Colonic mucosa (tissue), 4 donors: ENCODE data around the gene XAB2. TPM values are rescaled to one million over a fixed set of nuclear protein-coding genes. Genes with fewer than 3 reads are reported as not detected.

Experiments used
- DNase-seq: peaks from one replicate; pipeline ENCODE4 v3.0.0-alpha.2; 2020
- H3K27ac ChIP-seq: fragments of 200-600 bp; one replicate; pipeline ENCODE4 v1.8.0; 2021
- H3K27me3 ChIP-seq: fragments of 200-600 bp; one replicate; pipeline ENCODE4 v1.8.0; 2021
- H3K36me3 ChIP-seq: fragments of 200-600 bp; one replicate; pipeline ENCODE4 v1.8.0; 2021
- H3K4me1 ChIP-seq: fragments of 200-600 bp; one replicate; pipeline ENCODE4 v1.8.0; 2021; ENCODE audit warnings: mild to moderate bottlenecking
- H3K4me3 ChIP-seq: fragments of 200-600 bp; one replicate; pipeline ENCODE4 v1.8.0; 2021
- H3K9ac ChIP-seq, 2 donors: one replicate each; pipeline ENCODE4 v1.7.0; 2013; ENCODE audit warnings: control low read depth in 2 of 2, low read depth in 2 of 2, low read length in 2 of 2
- H3K9me3 ChIP-seq: fragments of 200-600 bp; one replicate; pipeline ENCODE4 v1.8.0; 2021
- CTCF ChIP-seq: fragments of 200-600 bp; IDR thresholded peaks from one replicate; pipeline ENCODE4 v1.8.0; 2022; ENCODE audit warnings: antibody characterized with exemption, mild to moderate bottlenecking
- intact Hi-C: fragments of 100-400 bp; cut with DNase I; formaldehyde crosslinking; loops from one replicate; pipeline ENCODE4 v1.14.1; 2022
- total RNA-seq, 2 donors: library from RNA; stranded (reverse); fragmentation: NEBNext Ultra II Directional in 1 of 2; extraction: Animal tissue kit (Norgen Biotek cat#: 25700) in 1 of 2; gene quantifications; one replicate each; pipeline ENCODE4 v1.2.1, GENCODE V29; 2021
- donor health status: healthy.
- donor health status: DM: no; HTN: no; CAD: no.
- donor health status: DM: no; HTN: no; CAD: no.

Gene XAB2
- total RNA-seq, 2 donors from 2014 or later, result 28.3 to 48.1 TPM

GRCh38 chr19:7612282-7613274 is 16.8 kb downstream of the XAB2 start:
- no peak for DNase-seq
- no peak overlapping the region for H3K27ac ChIP-seq
- no peaks in the 10 kb centered on the region for H3K27me3 ChIP-seq
- H3K4me1 ChIP-seq, result no peaks in the 10 kb centered on the region
- H3K9me3 ChIP-seq, result no peaks in the 10 kb centered on the region
- H3K4me3 ChIP-seq, result no peak overlapping the region
- TF ChIP-seq CTCF, result no peak
- intact Hi-C loops, result no loop called here
- H3K36me3 ChIP-seq, result no peaks in the 10 kb centered on the region
- H3K9ac ChIP-seq, result no peak overlapping the region

- no peak for DNase-seq
- TF ChIP-seq CTCF, result no peak
- no peaks in the 10 kb centered on the region for H3K27me3 ChIP-seq
- H3K36me3 ChIP-seq, result no peaks in the 10 kb centered on the region
- no peak overlapping the region for H3K9ac ChIP-seq
- no peaks in the 10 kb centered on the region for H3K4me1 ChIP-seq
- no peaks in the 10 kb centered on the region for H3K9me3 ChIP-seq
- no peak overlapping the region for H3K4me3 ChIP-seq
- no peak overlapping the region for H3K27ac ChIP-seq
- intact Hi-C loops, result no loop called here
These were observed 17.6 kb downstream of the XAB2 start for GRCh38 chr19:7611541-7612279.

- no peaks in the 10 kb centered on the region for H3K36me3 ChIP-seq
- no peak for DNase-seq
- no peaks in the 10 kb centered on the region for H3K9me3 ChIP-seq
- no peak overlapping the region for H3K9ac ChIP-seq
- no peak for TF ChIP-seq CTCF
- H3K4me1 ChIP-seq, result no peaks in the 10 kb centered on the region
- intact Hi-C loops, result no loop called here
- H3K27ac ChIP-seq, result no peak overlapping the region
- H3K27me3 ChIP-seq, result no peaks in the 10 kb centered on the region
- no peak overlapping the region for H3K4me3 ChIP-seq
These were observed 18.7 kb downstream of the XAB2 start for GRCh38 chr19:7610491-7611240.

- DNase-seq, result no peak
- Histone ChIP-seq H3K36me3 (no peaks in the 10 kb centered on the region), H3K9ac (no peak overlapping the region), H3K27ac (no peak overlapping the region), H3K27me3 (no peaks in the 10 kb centered on the region), H3K4me1 (no peaks in the 10 kb centered on the region), H3K4me3 (no peak overlapping the region), H3K9me3 (no peaks in the 10 kb centered on the region)
- intact Hi-C loops, result no loop called here
- no peak for TF ChIP-seq CTCF
These were observed 21.3 kb downstream of the XAB2 start for GRCh38 chr19:7607874-7608560.
